K562 (cell line): ENCODE measurements around the gene RPS6KA2. TPM values are rescaled to one million over a fixed set of nuclear protein-coding genes. Genes with fewer than 3 reads are reported as not detected.
A peak's percentile ranks its signal among the peaks of the same experiment; 100 is the strongest.
"Not testable (repeated sequence)": the region's sequence is repeated elsewhere in the genome, so short reads cannot be mapped to it uniquely, and the experiment has no call there.

Source experiments
- ATAC-seq: fragments of 200-7000 bp; cut with Tn5 transposase; 3 replicates; pipeline ENCODE4 v1.9.1; 2020; ENCODE audit warnings: moderate library complexity
- BruUV-seq: library from RNA; stranded (reverse); fragments of 400-500 nt; replicated peaks from 2 replicates; lab custom pipeline; 2021; lab: Mats Ljungman, UMichigan
- CTCF ChIA-PET: fragments of 300-600 bp; formaldehyde crosslinking; extraction: SDS; loops from one replicate; lab custom pipeline; 2021; ENCODE audit warnings: low intra/inter-chr PET ratio; lab: Yijun Ruan, JAX
- POLR2A ChIA-PET: fragments of 300-600, 350-650 bp; sonication (Branson Sonifier 250); formaldehyde crosslinking; extraction: SDS; loops from one replicate; lab custom pipeline; 2021; ENCODE audit warnings: antibody characterized with exemption, inconsistent platforms; lab: Yijun Ruan, JAX
- DNase-seq, 4 experiments: peaks; one replicate each; pipeline versions ENCODE4 v3.0.0 to v3.0.0-alpha.2; 2011 to 2018; ENCODE audit warnings: low spot score in 3 of 4, mixed read lengths in 3 of 4; ENCODE audit errors: extremely low read depth in 1 of 4
- FAIRE-seq: peaks from 2 replicates; lab custom pipeline; 2011; peaks lifted over from hg19 to GRCh38; lab: Jason Lieb, UNC
- H2AFZ ChIP-seq: 2 replicates; pipeline ENCODE4 v1.6.0; 2011; ENCODE audit warnings: low read depth, low read length, control low read depth, inconsistent platforms
- H3K27ac ChIP-seq: fragments of 200-600 bp; 3 replicates; pipeline ENCODE4 v1.8.0; 2011; ENCODE audit warnings: low read depth, mild to moderate bottlenecking, control low read depth, inconsistent platforms, low read length, moderate library complexity, mixed read lengths; ENCODE audit errors: extremely low read depth
- H3K27me3 ChIP-seq, 2 experiments: fragments of 300-600 bp in 1 of 2; 2 replicates in 1 of 2; 3 replicates in 1 of 2; pipeline versions ENCODE4 v1.6.0 to v1.8.0; 2011; ENCODE audit warnings: inconsistent platforms in 2 of 2, low read length in 2 of 2, mild to moderate bottlenecking in 1 of 2, mixed read lengths in 1 of 2, moderate library complexity in 1 of 2; ENCODE audit not compliant: control insufficient read depth in 2 of 2, insufficient read depth in 2 of 2
- H3K36me3 ChIP-seq: fragments of 300-600 bp; 3 replicates; pipeline ENCODE4 v1.8.0; 2011; ENCODE audit warnings: mild to moderate bottlenecking, low read length, inconsistent platforms; ENCODE audit not compliant: control insufficient read depth, insufficient read depth
- H3K4me1 ChIP-seq, 2 experiments: fragments of 200-600 bp in 1 of 2; replicated peaks in 1 of 2; 2 replicates in 1 of 2; 3 replicates in 1 of 2; pipeline versions ENCODE4 v1.5.1 to v1.8.0; 2011; ENCODE audit warnings: inconsistent platforms in 2 of 2, low read length in 2 of 2, mild to moderate bottlenecking in 1 of 2, mixed read lengths in 1 of 2, moderate library complexity in 1 of 2; ENCODE audit not compliant: control insufficient read depth in 2 of 2, insufficient read depth in 2 of 2
- H3K4me2 ChIP-seq: 2 replicates; pipeline ENCODE4 v1.6.1; 2011; ENCODE audit warnings: low read length, control low read depth, inconsistent platforms, mixed read lengths; ENCODE audit not compliant: insufficient read depth
- H3K4me3 ChIP-seq: fragments of 200-600 bp; sonication (generic), shearing (Covaris generic); 2 replicates; pipeline ENCODE4 v1.5.1; 2016; ENCODE audit warnings: control low read depth, inconsistent platforms
- H3K79me2 ChIP-seq: fragments of 200-600 bp; 3 replicates; pipeline ENCODE4 v1.8.0; 2011; ENCODE audit warnings: low read length, inconsistent platforms; ENCODE audit not compliant: control insufficient read depth, insufficient read depth
- H3K9ac ChIP-seq, 2 experiments: 2 replicates each; pipeline versions ENCODE4 v1.6.0 to v1.6.1; 2011; ENCODE audit warnings: low read depth in 2 of 2, low read length in 2 of 2, control low read depth in 1 of 2, inconsistent platforms in 1 of 2, mild to moderate bottlenecking in 1 of 2, mixed read lengths in 1 of 2; ENCODE audit not compliant: insufficient read depth in 1 of 2
- H3K9me1 ChIP-seq: one replicate; pipeline ENCODE4 v1.6.0; 2011; ENCODE audit warnings: inconsistent platforms, mild to moderate bottlenecking, low read length, moderate library complexity; ENCODE audit not compliant: control insufficient read depth, insufficient read depth
- H3K9me3 ChIP-seq: replicated peaks from 2 replicates; pipeline ENCODE4 v1.5.1; 2011; ENCODE audit warnings: low read depth, low read length, inconsistent platforms; ENCODE audit not compliant: control insufficient read depth, insufficient read depth
- H4K20me1 ChIP-seq: replicated peaks from 2 replicates; pipeline ENCODE4 v1.6.1; 2011; ENCODE audit warnings: low read length, inconsistent platforms, mixed read lengths; ENCODE audit not compliant: control insufficient read depth, insufficient read depth
- CEBPB ChIP-seq: fragments of 450-650 bp; IDR thresholded peaks from 2 replicates; pipeline ENCODE4 v1.6.1; 2016; ENCODE audit warnings: missing genetic modification characterization, missing compliant biosample characterization
- ETS2 ChIP-seq: IDR thresholded peaks from 2 replicates; pipeline ENCODE4 v1.6.1; 2016; ENCODE audit warnings: borderline replicate concordance, missing genetic modification characterization, mild to moderate bottlenecking, moderate library complexity, missing compliant biosample characterization; ENCODE audit not compliant: poor library complexity, severe bottlenecking
- ETV6 ChIP-seq, 3 experiments: fragments of 150-350 bp in 1 of 3; sonication (generic) in 1 of 3; formaldehyde crosslinking in 1 of 3; IDR thresholded peaks; 2 replicates each; pipeline versions ENCODE4 v1.6.1 to v1.8.0; 2014 to 2022; ENCODE audit warnings: borderline replicate concordance in 2 of 3, low read depth in 2 of 3, antibody characterized with exemption in 1 of 3, low read length in 1 of 3, mild to moderate bottlenecking in 1 of 3, missing genetic modification reagents in 1 of 3
- NRF1 ChIP-seq, 2 experiments: fragments of 450-650 bp; IDR thresholded peaks in 1 of 2; conservative IDR thresholded peaks in 1 of 2; 2 replicates each; pipeline ENCODE4 v1.6.1; 2014; ENCODE audit warnings: mild to moderate bottlenecking in 2 of 2
- WGBS: fragments of 100-300 bp; shearing (Covaris generic); methylation state at CpG from one replicate; pipeline ENCODE4 v1.1.6; 2016; ENCODE audit warnings: low coverage, mixed read lengths; ENCODE audit not compliant: insufficient coverage; ENCODE audit errors: missing lambda C conversion rate; 5-methylcytosine and 5-hydroxymethylcytosine counted together
- in situ Hi-C: fragments of 300-500 bp; cut with MboI; formaldehyde crosslinking; loops from 4 replicates; pipeline ENCODE4 v1.15.0; 2018; ENCODE audit warnings: inconsistent platforms, mixed read lengths
- intact Hi-C: fragments of 100-400 bp; cut with micrococcal nuclease; formaldehyde crosslinking; loops from 2 replicates; pipeline ENCODE4 v1.14.2; 2022
- polyA plus RNA-seq, 8 experiments: library from polyadenylated mRNA; depleted of rRNA in 4 of 8; stranded (reverse) in 5 of 8; unstranded in 3 of 8; fragments of >200 nt; fragmentation: Nextera tagmentation in 2 of 8; fragmentation: Illumina TruSeq in 1 of 8; extraction: Ambion mirVana in 2 of 8; extraction: Trizol in 1 of 8; gene quantifications; 2 replicates each; pipeline versions ENCODE4 v1.2.1 to v1.2.3, GENCODE V29; 2011 to 2014; ENCODE audit warnings: inconsistent platforms in 1 of 8, missing spikeins in 1 of 8
- total RNA-seq, 7 experiments: library from RNA; depleted of rRNA in 6 of 7; stranded (reverse); fragments of >200 nt in 6 of 7; fragmentation: Illumina TruSeq in 2 of 7; extraction: Trizol in 2 of 7; gene quantifications; 2 replicates each; pipeline versions ENCODE4 v1.2.1 to v1.2.3, GENCODE V29; 2011 to 2021; ENCODE audit warnings: low replicate concordance in 1 of 7

RPS6KA2 gene
- total and polyA plus RNA-seq, 9 of the 15 experiments (the other 6 are each of a cell fraction or from before 2014, with no cell fraction given), result 0.29 to 1.00 (median 0.53) TPM

- H3K27me3 ChIP-seq, CTCF ChIA-PET, in situ Hi-C loops, FAIRE-seq, H3K9me3 ChIP-seq, BruUV-seq, H3K4me2 ChIP-seq, ATAC-seq, H2AFZ ChIP-seq, intact Hi-C loops, H3K4me1 ChIP-seq, H3K9me1 ChIP-seq, H4K20me1 ChIP-seq, DNase-seq, H3K79me2 ChIP-seq, H3K27ac ChIP-seq, H3K4me3 ChIP-seq, H3K9ac ChIP-seq: not testable (repeated sequence)
- POLR2A ChIA-PET, result interaction anchor here (0.7 kb wide), 1 partner anchor 108 kb away, joined by 3 read pairs; no protein-coding TSS in a partner anchor
- peaks cover 34% of the 10 kb centered on the region; the same call in 2 of the 3 replicates for H3K36me3 ChIP-seq
- 89% methylated on average over 4 of the region's 4 CpGs for WGBS
These were observed 264.6 kb downstream of the RPS6KA2 start for GRCh38 chr6:166362427-166362826.

- FAIRE-seq, result no peak
- H3K9me1 ChIP-seq, result no peaks in the 10 kb centered on the region
- TF ChIP-seq ETS2 (tag) (no peak), CEBPB (tag) (0 out of 2 replicates have a peak, but pooled peaks have one; percentile 35), ETV6 (IDR thresholded peaks at IDR 0.05; ENCODE audit: borderline replicate concordance in 1 of 2, low read depth in 2 of 2, low read length in 1 of 2) (no peak), ETV6 (CRISPR knock-in tag; IDR thresholded peaks at IDR 0.05; ENCODE audit: borderline replicate concordance) (no peak), NRF1 (conservative IDR thresholded peaks at IDR 0.05 in 1 of 2, IDR thresholded peaks at IDR 0.05 in 1 of 2) (peak; percentile 34 to 45; a peak in 2 of 4 replicates)
- no peak overlapping the region for H3K4me3 ChIP-seq
- no peak overlapping the region for H3K9ac ChIP-seq
- BruUV-seq, result no TSS peak
- H3K36me3 ChIP-seq, result peaks cover 25% of the 10 kb centered on the region; the same call in 2 of the 3 replicates
- CTCF ChIA-PET, result no interaction called here
- H3K27ac ChIP-seq, result no peak overlapping the region
- no peaks in the 10 kb centered on the region for H3K9me3 ChIP-seq
- intact Hi-C loops (no loop called here), in situ Hi-C loops (no loop called here)
- no peaks in the 10 kb centered on the region; a peak in 1 of 5 replicates for H3K4me1 ChIP-seq
- no peak overlapping the region for H2AFZ ChIP-seq
- POLR2A ChIA-PET, result interaction anchor here (0.7 to 0.9 kb wide), 2 partner anchors 12 to 18 kb away, joined by 3 to 4 read pairs; no protein-coding TSS in a partner anchor
- H3K27me3 ChIP-seq, result peaks cover 0 to 4% of the 10 kb centered on the region in 2 experiments; a peak in 1 of 5 replicates
- no peaks in the 10 kb centered on the region for H3K79me2 ChIP-seq
- DNase-seq, result no peak
- H4K20me1 ChIP-seq, result no peaks in the 10 kb centered on the region
- H3K4me2 ChIP-seq, result no peak overlapping the region
- peak; percentile 63 for ATAC-seq
- 56% methylated on average over 3 of the region's 3 CpGs for WGBS
These were observed 266.0 kb downstream of the RPS6KA2 start for GRCh38 chr6:166361077-166361429.
